HG02678 (cell line): ENCODE measurements around the gene OVOL3.
"Not testable (repeated sequence)": the region's sequence is repeated elsewhere in the genome, so short reads cannot be mapped to it uniquely, and the experiment has no call there.

Experiments used
- ATAC-seq: cut with Tn5 transposase; IDR thresholded peaks from one replicate; pipeline ENCODE4 v1.9.1; 2021; ENCODE audit warnings: mild to moderate bottlenecking, moderate library complexity; ENCODE audit not compliant: unreplicated experiment

OVOL3 gene

GRCh38 chr19:36110487-36111199 lies at the start of gene OVOL3:
Gene OVOL3, plus strand, starts transcription at chr19:36111143. Its CDS starts 60 bp downstream, at chr19:36111203.
- ATAC-seq: no peak

- no peak for ATAC-seq
Measured at GRCh38 chr19:36061367-36061766, 49.6 kb upstream of the OVOL3 start.

- no peak for ATAC-seq
Measured at GRCh38 chr19:36064826-36065225, 46.1 kb upstream of the OVOL3 start.

DNA sequence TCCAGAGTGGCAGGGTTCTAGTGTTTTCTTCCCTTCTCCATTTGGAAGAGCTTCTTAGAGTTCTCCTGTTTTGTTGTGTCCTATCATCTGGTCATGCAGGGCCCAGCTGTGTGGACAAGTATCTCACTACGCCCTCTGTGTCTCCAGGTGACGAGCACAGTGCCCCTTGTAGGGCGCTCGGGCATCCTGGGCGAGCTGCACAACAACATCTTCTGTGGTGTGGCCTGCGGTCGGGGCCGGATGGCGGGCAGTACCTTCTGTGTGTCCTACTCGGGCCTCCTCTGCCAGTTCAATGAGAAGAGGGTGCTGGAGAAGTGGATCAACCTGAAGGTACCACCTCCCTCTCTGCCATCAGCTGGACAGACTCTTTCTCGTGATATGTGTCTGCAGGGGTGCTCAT lies 43.3 kb upstream of the OVOL3 start:
- ATAC-seq: no peak

DNA sequence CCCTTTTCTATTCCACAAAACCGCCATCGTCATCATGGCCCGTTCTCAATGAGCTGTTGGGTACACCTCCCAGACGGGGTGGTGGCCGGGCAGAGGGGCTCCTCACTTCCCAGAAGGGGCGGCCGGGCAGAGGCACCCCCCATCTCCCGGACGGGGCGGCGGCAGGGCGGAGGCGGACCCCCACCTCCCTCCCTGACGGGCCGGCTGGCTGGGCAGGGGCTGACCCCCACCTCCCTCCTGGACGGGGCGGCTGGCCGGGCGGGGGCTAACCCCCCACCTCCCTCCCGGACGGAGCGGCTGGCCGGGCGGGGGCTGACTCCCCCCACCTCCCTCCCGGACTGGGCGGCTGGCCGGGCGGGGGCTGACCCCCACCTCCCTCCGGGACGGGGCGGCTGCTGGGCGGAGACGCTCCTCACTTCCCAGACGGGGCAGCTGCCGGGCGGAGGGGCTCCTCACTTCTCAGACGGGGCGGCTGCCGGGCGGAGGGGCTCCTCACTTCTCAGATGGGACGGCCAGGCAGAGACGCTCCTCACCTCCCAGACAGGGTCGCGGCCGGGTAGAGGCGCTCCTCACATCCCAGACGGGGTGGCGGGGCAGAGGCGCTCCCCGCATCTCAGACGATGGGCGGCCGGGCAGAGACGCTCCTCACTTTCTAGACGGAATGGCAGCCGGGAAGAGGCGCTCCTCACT lies 42.0 kb upstream of the OVOL3 start:
- ATAC-seq: not testable (repeated sequence)

- ATAC-seq: no peak
Measured at GRCh38 chr19:36072081-36072480, 38.9 kb upstream of the OVOL3 start.

DNA sequence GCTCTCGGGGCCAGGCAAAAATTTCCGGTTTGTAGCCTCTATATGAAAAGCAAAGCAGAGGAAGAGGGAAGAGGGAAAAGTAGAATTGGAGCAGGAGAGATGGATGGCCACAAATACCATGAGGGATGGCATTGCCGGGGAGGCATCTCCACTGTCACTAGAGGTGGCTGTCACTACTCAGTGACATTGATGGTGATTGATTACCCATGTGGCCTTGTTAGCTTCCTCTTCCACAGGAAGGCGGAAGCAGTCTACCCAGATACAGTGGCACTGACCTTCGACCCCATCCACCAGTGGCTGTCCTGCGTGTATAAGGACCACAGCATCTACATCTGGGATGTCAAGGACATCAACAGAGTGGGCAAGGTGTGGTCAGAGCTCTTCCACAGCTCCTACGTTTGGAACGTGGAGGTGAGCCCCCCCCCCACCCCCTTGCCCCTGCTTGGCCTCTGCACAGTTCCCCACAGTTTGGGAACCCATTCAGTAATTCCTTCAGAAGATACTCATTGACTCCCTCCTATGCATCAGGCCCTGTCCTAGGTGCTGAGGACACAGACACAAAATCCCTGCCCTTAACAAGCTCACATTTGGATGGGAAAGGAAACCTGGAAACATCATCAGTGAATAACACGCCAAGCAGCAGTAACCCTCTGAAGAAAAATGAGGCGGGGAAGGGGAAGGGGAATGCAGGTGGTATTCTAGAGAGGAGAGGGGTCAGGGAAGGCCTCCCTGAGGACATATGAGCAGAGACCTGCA lies 37.6 kb upstream of the OVOL3 start:
- no peak for ATAC-seq

- no peak for ATAC-seq
Measured at GRCh38 chr19:36079389-36079945, 31.5 kb upstream of the OVOL3 start.

DNA sequence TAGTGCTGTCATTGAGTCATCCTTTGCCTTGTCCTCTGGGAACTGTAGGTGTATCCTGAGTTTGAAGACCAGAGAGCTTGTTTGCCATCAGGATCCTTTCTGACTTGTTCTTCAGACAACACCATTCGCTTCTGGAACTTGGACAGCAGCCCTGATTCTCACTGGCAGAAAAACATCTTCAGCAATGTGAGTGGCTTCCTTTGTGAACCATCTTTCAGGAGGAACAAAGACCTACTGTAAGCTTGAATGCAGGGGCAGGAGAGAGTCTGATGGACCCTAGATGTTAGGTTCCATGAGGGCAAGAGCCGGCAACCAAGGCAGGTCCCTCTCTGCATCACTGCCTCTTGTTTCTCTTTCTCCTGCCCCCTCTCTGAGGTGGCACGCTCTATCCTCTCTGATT lies 29.6 kb upstream of the OVOL3 start:
- no peak for ATAC-seq

GRCh38 chr19:36081894-36082293 lies 29.0 kb upstream of the OVOL3 start:
- ATAC-seq: no peak

DNA sequence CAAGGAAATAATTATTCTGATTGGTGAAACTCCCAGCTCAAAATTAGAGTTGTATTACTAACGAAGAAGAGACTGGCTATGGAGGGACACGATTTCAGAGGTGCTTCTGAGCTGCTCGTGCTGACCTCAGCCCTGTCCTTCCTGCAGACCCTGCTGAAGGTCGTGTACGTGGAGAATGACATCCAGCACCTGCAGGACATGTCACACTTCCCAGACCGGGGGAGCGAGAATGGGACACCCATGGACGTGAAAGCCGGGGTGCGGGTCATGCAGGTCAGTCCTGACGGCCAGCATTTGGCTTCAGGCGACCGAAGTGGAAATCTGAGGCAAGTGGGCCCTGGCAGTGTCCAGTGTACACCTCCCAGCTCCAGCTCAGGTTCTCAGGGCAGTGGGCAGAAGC lies 28.0 kb upstream of the OVOL3 start:
- ATAC-seq: no peak

GRCh38 chr19:36084231-36085009 lies 26.5 kb upstream of the OVOL3 start:
- no peak for ATAC-seq

- ATAC-seq: no peak
Measured at GRCh38 chr19:36086326-36086725, 24.6 kb upstream of the OVOL3 start.

DNA sequence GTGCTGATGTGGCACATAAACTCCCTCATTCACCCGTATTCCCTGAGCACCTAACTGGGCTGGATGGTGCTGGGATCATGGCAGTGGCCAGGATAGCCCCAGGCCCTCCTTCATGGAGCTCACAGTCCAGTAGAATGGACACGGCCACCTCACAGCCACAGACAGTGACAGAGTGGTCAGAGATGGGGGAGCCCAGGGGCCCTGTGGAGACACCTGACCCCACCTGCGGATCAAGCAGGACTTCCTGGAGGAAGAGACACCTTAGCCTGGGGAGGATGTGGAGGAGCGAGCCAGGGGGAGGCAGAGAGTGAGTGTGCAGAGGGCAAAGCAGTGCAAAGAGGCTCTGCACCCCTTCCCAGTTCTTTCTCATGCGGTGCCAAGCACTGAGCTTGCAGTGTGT lies 21.1 kb upstream of the OVOL3 start:
- ATAC-seq: no peak

DNA sequence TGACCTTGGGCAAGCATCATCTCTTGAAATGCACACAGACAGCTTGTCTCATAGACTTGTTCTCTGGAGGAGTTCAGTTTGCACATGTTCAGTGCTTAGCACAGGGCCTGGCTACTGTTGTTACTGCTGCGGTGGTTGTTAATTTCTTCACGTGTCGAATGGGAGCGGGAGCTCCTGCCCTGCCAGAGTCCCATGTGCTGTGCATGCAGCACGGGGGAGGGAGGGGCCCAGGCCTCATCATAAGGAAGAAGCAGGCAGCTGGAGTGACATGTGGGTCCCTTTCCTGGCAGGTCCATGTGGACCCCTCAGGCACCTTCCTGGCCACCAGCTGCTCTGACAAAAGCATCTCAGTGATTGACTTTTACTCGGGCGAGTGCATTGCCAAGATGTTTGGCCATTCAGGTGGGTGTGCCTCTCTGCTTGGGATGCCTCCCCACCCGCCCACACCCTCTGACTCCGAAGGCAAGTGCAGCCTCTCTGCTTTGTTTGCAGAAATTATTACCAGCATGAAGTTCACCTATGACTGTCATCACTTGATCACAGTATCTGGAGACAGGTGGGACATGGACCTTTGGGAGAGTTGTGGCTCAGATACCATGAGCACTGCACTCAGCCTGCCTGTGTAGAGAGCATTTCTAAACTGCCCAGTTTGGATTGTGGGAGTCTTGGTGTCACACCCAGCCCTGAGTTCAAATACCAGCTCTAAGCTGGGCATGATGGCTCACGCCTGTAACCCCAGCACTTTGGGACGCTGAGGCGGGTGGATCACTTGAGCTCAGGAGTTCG lies 19.8 kb upstream of the OVOL3 start:
- ATAC-seq: no peak

GRCh38 chr19:36092566-36092965 lies 18.4 kb upstream of the OVOL3 start:
- no peak for ATAC-seq

DNA sequence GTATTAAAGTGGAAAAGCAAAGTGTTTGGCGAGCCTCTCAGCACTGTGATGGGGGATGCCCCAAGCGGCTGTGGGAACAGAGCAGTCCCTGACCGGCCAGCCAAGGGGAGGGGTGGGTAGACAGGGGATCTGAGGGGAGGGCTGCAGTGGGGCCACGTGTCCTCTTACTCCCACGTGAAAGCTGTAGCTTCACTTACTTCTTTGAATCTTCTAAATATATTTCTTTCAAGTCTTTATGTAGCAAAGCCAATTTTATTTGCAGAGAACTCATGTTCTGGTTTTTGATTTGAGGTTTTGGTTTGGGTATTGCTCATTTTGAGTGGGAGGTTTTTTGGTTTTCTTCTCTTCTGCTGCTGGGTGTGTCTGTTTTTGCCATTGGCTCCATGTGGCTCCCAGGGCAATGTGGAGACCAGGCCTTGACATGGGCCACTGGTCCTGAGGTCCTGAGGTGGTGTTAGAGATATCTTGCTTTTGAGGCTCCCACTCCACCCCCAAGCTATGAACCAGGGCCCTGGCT lies 17.7 kb upstream of the OVOL3 start:
- ATAC-seq: no peak

GRCh38 chr19:36093687-36094086 lies 17.3 kb upstream of the OVOL3 start:
- no peak for ATAC-seq

DNA sequence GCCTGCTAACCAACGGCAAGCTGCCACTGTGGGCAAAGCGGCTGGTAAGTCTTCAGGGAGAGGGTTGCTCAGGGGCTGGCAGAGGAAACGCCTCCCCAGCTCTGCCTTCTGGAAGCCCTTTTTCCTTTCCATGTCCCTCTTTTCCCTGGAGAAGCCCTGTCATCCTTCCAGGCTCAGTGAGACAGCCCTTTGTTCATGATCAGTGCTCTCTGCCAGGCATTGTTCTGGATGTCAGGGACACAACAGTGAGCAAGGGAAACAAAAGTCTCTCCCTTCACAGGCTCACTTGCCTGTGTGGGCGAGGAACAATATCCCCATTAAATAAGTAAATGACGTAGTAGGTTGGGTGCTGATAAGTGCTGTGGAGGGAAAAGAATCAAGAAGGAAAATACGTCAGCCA lies 13.9 kb upstream of the OVOL3 start:
- no peak for ATAC-seq
